Hematopoietic multipotent progenitor cell (in vitro differentiated cells): ENCODE data around the gene PPIE. TPM values are rescaled to one million over a fixed set of nuclear protein-coding genes. Genes with fewer than 3 reads are reported as not detected.
"Not testable (repeated sequence)": the region's sequence is repeated elsewhere in the genome, so short reads cannot be mapped to it uniquely, and the experiment has no call there.

Source experiments
- DNase-seq, 3 donors: peaks; one replicate each; pipeline ENCODE4 v3.0.0-alpha.2; 2011 to 2015; ENCODE audit warnings: low read depth in 2 of 3, low spot score in 2 of 3
- total RNA-seq: library from RNA; depleted of rRNA; stranded (reverse); fragments of >200 nt; gene quantifications from one replicate; pipeline ENCODE4 v1.2.3, GENCODE V29; 2012

Gene PPIE
- total RNA-seq, 1 donor, result 29.9 TPM

DNA sequence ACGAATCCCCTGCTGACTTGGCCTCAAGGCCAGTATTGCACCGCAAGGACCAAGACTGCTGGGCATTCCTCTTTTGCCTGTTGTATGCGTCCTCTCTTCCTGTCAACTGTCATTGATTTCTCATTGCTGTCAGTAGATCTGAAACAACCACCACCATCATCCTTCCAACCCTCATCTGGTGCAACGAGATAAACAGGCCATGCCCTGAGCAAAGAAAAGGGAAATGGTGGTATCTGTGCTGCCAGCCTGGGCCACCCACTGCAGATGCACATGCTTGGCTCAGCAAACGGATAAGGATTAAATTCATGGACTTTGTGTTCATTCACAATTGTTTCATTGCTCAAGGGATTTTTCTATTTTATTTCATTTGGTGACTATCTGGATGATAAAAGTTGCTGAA is 18.8 kb downstream of the PPIE start:
- peak in 2 of 3 donors; percentile 67 to 86 for DNase-seq

GRCh38 chr1:39758556-39759435 is 20.1 kb downstream of the PPIE start:
- no peak for DNase-seq

DNA sequence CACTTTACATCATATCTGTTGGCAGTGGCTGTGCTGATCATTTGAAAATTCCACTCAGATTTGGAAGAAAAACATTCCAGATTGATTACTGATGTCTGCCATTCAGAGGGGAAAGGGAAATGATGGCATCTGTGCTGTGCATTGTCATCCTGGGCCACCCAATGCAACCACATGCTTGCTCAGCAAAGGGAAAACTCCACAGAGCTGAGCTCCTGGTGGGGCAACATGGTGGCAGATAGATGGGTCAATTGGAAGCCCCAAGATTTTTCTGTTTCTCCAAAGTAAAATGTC is 20.7 kb downstream of the PPIE start:
- no peak for DNase-seq

- DNase-seq, result no peak
Measured at GRCh38 chr1:39760074-39761008, 21.7 kb downstream of the PPIE start.

GRCh38 chr1:39761016-39761415 is 22.3 kb downstream of the PPIE start:
- no peak for DNase-seq

DNA sequence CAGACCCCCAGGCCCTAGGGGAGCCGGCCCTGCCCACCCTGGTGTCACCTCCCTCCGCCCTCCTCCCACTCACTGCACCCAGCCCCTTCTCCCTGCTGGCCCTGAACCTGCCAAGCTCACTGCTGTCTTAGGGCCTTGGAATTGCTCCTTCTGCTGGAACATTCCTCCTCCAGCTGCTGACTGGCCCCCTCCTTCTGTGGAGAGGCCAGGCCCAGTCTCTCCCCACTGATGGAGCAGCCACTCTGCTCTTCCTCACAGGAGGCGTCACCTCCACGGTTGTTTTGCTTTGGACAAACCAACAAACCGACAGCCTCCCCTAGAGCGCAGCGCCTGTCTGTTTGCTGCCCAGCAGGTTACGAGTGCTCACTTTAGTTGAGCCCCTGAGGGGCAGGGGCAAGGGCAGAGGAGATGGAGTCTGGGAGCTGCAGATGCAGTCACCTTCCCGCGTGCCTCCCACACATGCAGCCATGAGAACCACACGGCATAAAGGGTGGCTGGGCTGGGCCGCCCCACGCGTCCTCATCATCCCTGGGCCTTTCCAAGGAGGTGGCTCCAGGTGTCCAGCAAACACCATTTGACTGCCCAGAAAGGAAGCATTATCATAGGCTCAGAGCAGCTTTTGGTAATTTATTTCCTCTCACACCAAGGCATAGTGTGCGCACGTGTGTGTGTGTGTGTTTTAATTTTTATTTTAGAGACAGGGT is 23.0 kb downstream of the PPIE start:
- no peak for DNase-seq

GRCh38 chr1:39762550-39763540 is 24.2 kb downstream of the PPIE start:
- DNase-seq, result no peak

- DNase-seq, result not testable (repeated sequence)
Measured at GRCh38 chr1:39763619-39764374, 25.1 kb downstream of the PPIE start.

GRCh38 chr1:39764512-39764911 is 25.8 kb downstream of the PPIE start:
- DNase-seq, result not testable (repeated sequence)

- not testable (repeated sequence) for DNase-seq
Measured at GRCh38 chr1:39766466-39766865, 27.8 kb downstream of the PPIE start.

GRCh38 chr1:39769502-39769901 is 30.8 kb downstream of the PPIE start:
- not testable (repeated sequence) for DNase-seq

GRCh38 chr1:39770100-39771021 is 31.7 kb downstream of the PPIE start:
- DNase-seq, result peak in 1 of 3 donors; percentile 15

DNA sequence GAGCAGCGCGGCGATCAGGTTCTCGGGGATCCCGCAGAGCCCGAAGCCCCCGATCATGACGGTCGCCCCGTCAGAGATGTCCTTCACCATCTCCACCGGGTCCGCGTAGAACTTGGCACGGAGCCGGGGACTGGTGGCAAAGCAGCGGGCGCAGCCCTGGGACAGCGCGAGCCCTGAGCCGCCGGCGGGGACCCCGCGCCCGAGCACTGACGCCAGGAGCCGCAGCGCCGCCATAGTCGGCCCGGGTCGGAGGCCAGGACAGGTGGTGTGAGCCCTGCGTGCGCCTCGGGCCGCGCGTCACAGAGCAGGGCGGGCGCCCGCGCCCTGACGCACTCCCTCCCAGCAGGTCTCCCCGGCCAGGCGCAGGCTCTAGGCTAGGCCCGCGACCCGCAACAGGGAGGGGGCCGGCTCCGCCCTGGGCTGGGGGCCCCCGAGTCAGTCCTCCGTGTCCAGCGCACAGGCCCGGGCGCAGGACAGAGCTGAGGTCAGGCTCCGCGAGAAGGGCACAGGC is 32.4 kb downstream of the PPIE start, which contains the start of gene OXCT2:
OXCT2 (minus strand) TSS at position 327 of the 511 bp plus-strand sequence; CDS start at position 234, 93 bp downstream.
- DNase-seq, result not testable (repeated sequence)

GRCh38 chr1:39773369-39773979 is 34.8 kb downstream of the PPIE start:
- not testable (repeated sequence) for DNase-seq

GRCh38 chr1:39775141-39775540 is 36.5 kb downstream of the PPIE start:
- not testable (repeated sequence) for DNase-seq

GRCh38 chr1:39775676-39776399 is 37.2 kb downstream of the PPIE start:
- not testable (repeated sequence) for DNase-seq

- no peak for DNase-seq
Measured at GRCh38 chr1:39776400-39776713, 37.7 kb downstream of the PPIE start.
